Measurements from ENCODE around the gene ABHD13.
A peak's percentile ranks its signal among the peaks of the same experiment; 100 is the strongest.

ABHD13 gene

GRCh38 chr13:108218044-108218974 lies at the start of gene ABHD13:
TSS of gene ABHD13 (plus strand) at chr13:108218392. CDS start at chr13:108229219, 10,827 bp downstream.
- DNase-seq: peak; percentile 98

GRCh38 chr13:108168929-108169328 lies 49.3 kb upstream of the ABHD13 start:
- DNase-seq: no peak

DNA sequence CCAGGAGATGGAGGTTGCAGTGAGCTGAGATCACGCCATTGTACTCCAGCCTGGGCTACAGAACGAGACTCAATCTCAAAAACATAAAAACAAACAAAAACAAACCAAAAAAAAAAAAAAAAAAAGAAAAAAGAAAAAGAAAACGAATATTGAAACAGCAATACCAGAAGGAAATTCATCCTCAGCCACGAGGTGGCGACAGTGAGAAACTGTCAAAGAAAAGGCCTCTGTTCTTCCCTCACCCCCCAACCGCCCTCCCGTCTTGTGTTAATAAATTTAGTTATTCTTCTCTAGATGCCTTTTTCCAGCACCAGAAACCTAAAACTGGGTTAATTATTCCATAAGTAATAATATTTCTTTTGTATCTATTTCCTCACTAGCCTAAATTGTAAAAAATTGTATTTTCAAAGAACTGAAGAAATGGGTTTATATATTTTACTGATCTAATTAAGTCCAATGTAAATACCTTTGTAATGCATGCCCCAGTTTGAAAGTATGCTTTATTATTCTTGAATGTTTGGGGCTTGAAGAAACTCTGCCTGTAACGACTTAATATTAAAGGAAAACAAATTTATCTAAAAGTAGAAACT lies 41.4 kb upstream of the ABHD13 start:
- DNase-seq: peak; percentile 14 to 47

DNA sequence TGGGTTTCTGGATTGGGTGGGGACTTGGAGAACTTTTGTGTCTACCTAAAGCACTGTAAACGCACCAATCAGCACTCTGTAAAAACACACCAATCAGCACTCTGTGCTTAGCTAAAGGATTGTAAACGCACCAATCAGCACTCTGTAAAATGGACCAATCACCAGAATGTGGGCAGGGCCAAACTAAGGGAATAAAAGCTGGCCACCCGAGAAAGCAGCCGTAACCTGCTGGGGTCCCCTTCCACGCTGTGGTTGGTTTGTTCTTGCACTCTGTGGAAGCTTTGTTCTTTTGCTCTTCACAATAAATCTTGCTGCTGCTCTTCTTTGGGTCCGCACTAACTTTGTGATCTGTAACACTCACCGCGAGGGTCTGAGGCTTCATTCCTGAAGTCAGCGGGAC lies 40.1 kb upstream of the ABHD13 start:
- no peak for DNase-seq

GRCh38 chr13:108182652-108183051 lies 35.5 kb upstream of the ABHD13 start:
- no peak for DNase-seq

DNA sequence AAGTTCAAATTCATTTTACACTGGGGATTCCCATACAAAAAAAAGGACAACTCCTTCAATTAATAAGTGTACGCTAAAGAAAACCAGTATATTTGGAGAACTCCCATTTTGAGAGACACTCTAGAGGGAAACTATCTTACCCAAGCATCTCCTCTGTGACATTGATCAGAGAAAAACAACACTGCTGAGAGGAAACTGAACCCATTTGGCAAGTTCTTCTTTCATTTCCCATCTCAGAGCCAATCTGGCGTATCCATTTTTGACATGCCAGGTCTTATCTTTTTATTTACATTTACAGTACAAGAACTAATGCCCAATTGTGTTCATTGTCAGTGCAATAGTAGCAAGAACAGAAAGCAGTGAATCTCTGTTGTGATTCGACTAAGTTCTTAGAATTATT lies 33.0 kb upstream of the ABHD13 start:
- no peak for DNase-seq

DNA sequence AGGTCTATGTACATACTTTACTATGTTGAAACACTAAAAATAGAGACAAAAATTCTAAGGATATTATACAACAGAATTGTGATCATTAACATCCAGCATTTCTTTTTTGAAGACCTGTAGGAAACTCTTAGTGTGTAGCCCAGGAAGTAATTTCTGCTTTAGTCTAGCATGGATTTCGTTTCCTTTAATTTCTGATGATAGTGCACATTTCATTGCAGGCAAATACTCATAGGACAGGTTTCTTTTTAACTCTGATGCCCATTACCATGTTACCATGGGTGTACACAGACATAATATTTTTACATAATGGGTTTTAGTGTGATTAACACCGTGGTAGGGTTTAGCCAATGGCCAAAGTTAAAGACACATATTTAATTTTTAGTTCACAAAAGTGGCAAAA lies 29.9 kb upstream of the ABHD13 start:
- DNase-seq: no peak

DNA sequence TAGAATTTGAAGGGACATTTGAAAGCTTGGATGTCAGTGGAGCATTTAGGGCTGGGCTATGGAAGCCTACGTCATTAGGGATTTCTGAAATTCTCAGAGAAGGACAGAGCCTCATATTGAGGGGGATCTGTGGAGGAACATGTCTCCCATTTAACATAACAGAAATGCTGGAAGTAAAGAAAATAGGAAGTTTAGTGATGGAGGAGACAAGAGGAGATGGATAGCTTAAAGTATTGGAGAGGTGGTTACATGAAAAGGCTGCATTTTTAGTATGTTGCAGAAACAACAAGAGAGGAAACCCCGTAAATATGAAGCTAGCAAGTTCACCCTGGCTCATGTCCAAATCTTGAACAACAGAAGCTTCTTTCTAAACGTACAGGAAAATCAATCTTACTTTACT lies 27.3 kb upstream of the ABHD13 start:
- DNase-seq: no peak

DNA sequence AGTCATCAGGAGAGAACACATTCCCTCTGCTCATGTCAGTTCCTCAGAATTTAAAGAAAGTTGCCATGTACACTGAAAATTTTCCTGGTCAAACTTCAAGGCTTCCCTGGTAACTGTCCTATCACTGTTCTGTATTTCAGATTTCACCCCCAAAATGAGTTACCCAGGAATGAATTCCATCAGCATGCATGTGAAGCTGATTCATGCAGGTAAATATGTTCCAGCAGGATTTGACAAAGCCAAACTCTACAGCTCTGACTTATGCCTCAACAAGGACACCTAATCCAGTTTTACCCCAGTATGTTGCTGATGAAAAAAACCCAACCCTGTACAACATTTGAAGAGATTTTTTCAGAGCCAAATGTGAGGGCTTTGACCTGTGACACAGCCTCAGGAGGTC lies 24.4 kb upstream of the ABHD13 start:
- no peak for DNase-seq

- no peak for DNase-seq
Observed at GRCh38 chr13:108194435-108194936, 23.7 kb upstream of the ABHD13 start.

- no peak for DNase-seq
Observed at GRCh38 chr13:108195146-108195545, 23.0 kb upstream of the ABHD13 start.

DNA sequence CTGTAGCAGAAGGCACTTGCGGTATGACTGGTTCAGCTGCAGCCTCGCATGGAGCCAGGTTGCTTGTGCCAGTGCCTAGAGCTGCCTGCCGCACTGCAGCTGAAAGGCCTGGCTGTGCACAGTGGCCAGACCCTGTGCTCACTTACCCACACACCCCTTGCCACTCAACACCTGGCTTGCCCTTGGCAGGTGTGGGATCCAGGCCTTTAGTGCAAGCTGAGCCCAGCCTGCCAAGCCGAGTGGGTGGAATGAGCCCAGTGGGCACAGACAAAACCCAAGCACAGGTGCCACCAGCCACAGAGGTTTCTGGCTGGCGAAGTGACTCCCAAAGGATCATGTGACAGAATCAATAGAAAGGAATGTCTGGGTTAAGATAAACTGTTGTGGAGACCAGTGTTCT lies 22.3 kb upstream of the ABHD13 start:
- DNase-seq: no peak

- DNase-seq: no peak
Observed at GRCh38 chr13:108200781-108201398, 17.3 kb upstream of the ABHD13 start.

GRCh38 chr13:108210551-108210950 lies 7.6 kb upstream of the ABHD13 start:
- no peak for DNase-seq

- no peak for DNase-seq
Observed at GRCh38 chr13:108212886-108213285, 5.3 kb upstream of the ABHD13 start.

DNA sequence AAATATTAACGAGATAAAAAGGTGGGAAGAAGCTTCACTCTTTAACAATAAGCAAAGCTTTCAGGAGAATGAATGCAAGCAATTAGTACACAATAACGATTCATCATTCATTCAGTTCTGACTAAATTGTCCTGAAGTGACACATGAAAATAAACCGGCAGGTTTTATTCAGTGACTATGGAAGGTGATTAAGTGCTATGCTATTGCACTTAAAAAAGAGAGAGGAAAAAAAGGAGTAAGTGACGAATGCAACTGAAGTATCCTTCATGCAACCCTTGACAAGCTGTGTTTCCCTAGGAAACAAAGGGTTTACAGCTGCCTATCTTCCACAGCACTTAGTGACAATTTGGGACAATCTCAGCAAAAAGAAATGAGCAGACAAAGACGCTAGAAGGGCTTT lies 4.2 kb upstream of the ABHD13 start:
- no peak for DNase-seq

GRCh38 chr13:108214441-108215271 lies 3.5 kb upstream of the ABHD13 start:
- peak; percentile 33 to 63 for DNase-seq

- DNase-seq: peak; percentile 98 to 100
Observed at GRCh38 chr13:108215436-108215835, 2.8 kb upstream of the ABHD13 start, which contains the start of gene LIG4. TSS of gene LIG4 (minus strand) at chr13:108215536. CDS start at chr13:108211268, 4,268 bp downstream.

- DNase-seq: peak in 1 of 2 experiments; percentile 52
Observed at GRCh38 chr13:108217307-108218043, 717 bp upstream of the ABHD13 start.

- peak in 1 of 2 experiments; percentile 38 for DNase-seq
Observed at GRCh38 chr13:108220041-108220440, 1.8 kb downstream of the ABHD13 start.

GRCh38 chr13:108223687-108224503 lies 5.7 kb downstream of the ABHD13 start:
- DNase-seq: no peak

Measured in SHP77 (cell line).